Measurements from ENCODE around the gene HOXA7.

HOXA7 gene

GRCh38 chr7:27198138-27198841 is 41.8 kb upstream of the HOXA7 start:
- no peak for DNase-seq (ENCODE audit: low spot score)
- in situ Hi-C loops (cut with MboI; ENCODE audit: low pct_unique_long_range_greater_than_20kb, low sequenced_read_pairs, unreplicated experiment) = no loop called here
- TF ChIP-seq, protein P1, sequence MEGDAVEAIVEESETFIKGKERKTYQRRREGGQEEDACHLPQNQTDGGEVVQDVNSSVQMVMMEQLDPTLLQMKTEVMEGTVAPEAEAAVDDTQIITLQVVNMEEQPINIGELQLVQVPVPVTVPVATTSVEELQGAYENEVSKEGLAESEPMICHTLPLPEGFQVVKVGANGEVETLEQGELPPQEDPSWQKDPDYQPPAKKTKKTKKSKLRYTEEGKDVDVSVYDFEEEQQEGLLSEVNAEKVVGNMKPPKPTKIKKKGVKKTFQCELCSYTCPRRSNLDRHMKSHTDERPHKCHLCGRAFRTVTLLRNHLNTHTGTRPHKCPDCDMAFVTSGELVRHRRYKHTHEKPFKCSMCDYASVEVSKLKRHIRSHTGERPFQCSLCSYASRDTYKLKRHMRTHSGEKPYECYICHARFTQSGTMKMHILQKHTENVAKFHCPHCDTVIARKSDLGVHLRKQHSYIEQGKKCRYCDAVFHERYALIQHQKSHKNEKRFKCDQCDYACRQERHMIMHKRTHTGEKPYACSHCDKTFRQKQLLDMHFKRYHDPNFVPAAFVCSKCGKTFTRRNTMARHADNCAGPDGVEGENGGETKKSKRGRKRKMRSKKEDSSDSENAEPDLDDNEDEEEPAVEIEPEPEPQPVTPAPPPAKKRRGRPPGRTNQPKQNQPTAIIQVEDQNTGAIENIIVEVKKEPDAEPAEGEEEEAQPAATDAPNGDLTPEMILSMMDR (IDR thresholded peaks at IDR 0.05; ENCODE audit: extremely low read depth, insufficient read depth, missing control alignments) = no peak

GRCh38 chr7:27197137-27198042 is 40.9 kb upstream of the HOXA7 start:
- TF ChIP-seq, protein P1 (IDR thresholded peaks at IDR 0.05; ENCODE audit: extremely low read depth, insufficient read depth, missing control alignments) = no peak
- DNase-seq (ENCODE audit: low spot score) = no peak
- in situ Hi-C loops (cut with MboI; ENCODE audit: low pct_unique_long_range_greater_than_20kb, low sequenced_read_pairs, unreplicated experiment) = no loop called here

DNA sequence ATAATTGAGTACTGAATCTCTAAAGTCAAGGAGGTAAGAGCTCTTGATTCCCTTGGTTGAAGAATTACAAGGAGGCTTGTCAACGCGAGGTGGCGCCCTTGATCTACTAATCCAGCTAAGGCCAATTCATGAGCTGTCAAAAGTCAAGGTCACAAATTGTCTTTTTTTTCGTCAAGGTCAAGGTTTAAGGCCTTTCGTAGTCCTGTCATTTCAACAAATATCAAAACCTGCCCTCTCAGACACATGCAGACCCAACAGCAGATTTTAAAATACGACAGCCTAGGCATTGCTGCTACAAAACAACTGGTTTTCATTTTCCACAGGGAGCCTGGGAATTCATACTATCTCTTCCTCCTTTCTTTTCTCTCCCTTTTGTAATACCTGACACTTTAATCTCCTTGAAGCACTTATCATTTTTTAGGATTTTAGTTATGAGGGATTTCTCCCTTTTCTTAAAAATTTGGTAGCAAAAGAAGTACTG is 39.9 kb upstream of the HOXA7 start:
- TF ChIP-seq, protein P1 (IDR thresholded peaks at IDR 0.05; ENCODE audit: extremely low read depth, insufficient read depth, missing control alignments) = peak; percentile 83
- in situ Hi-C loops (cut with MboI; ENCODE audit: low pct_unique_long_range_greater_than_20kb, low sequenced_read_pairs, unreplicated experiment) = no loop called here
- peak; percentile 85 for DNase-seq (ENCODE audit: low spot score)

- no peak for DNase-seq (ENCODE audit: low spot score)
- in situ Hi-C loops (cut with MboI; ENCODE audit: low pct_unique_long_range_greater_than_20kb, low sequenced_read_pairs, unreplicated experiment) = no loop called here
- TF ChIP-seq, protein P1 (IDR thresholded peaks at IDR 0.05; ENCODE audit: extremely low read depth, insufficient read depth, missing control alignments) = no peak
Observed at GRCh38 chr7:27194686-27195379, 38.4 kb upstream of the HOXA7 start.

- no peak for DNase-seq (ENCODE audit: low spot score)
- TF ChIP-seq, protein P1 (IDR thresholded peaks at IDR 0.05; ENCODE audit: extremely low read depth, insufficient read depth, missing control alignments) = no peak
- in situ Hi-C loops (cut with MboI; ENCODE audit: low pct_unique_long_range_greater_than_20kb, low sequenced_read_pairs, unreplicated experiment) = no loop called here
Observed at GRCh38 chr7:27194002-27194352, 37.5 kb upstream of the HOXA7 start.

DNA sequence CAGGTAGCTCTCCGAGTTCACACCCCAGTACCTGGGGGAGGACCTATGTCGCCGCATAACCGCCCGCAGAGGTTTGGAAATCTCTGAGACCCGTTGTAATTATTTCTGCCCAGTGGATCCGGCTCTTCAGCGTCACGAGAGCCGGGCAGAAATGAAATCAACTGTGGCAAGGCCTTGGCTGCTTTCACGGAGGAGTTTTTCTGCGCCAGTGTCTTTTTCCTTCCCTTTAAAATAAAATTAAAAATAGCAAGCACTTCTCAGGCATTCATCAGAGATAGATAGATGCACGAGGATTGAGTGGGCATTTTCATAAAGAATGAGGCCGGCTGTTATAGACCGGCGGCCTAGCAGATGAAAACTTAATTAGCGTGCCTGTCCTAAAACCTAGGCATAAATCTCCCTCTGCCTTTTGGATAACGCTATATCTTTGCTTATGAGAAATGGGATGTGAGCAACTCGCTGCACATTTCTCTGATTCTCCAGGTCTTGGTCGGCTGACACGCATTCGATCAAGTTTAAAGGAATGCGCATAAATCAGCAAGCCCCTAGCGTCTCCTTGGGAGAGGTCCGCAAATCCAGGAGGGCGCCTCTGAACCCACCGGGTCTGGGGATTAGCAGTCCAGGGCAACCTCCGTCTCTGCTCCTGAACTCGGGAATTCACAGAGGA is 37.0 kb upstream of the HOXA7 start:
- DNase-seq (ENCODE audit: low spot score) = no peak
- in situ Hi-C loops (cut with MboI; ENCODE audit: low pct_unique_long_range_greater_than_20kb, low sequenced_read_pairs, unreplicated experiment) = no loop called here
- TF ChIP-seq, protein P1 (IDR thresholded peaks at IDR 0.05; ENCODE audit: extremely low read depth, insufficient read depth, missing control alignments) = no peak
